GM19324 (cell line): ENCODE data around the gene EEF1AKMT4.

ENCODE experiments used
- ATAC-seq: cut with Tn5 transposase; IDR thresholded peaks from one replicate; pipeline ENCODE4 v1.9.1; 2021; ENCODE audit warnings: mild to moderate bottlenecking, moderate library complexity; ENCODE audit not compliant: unreplicated experiment, low FRiP score

Gene EEF1AKMT4

DNA sequence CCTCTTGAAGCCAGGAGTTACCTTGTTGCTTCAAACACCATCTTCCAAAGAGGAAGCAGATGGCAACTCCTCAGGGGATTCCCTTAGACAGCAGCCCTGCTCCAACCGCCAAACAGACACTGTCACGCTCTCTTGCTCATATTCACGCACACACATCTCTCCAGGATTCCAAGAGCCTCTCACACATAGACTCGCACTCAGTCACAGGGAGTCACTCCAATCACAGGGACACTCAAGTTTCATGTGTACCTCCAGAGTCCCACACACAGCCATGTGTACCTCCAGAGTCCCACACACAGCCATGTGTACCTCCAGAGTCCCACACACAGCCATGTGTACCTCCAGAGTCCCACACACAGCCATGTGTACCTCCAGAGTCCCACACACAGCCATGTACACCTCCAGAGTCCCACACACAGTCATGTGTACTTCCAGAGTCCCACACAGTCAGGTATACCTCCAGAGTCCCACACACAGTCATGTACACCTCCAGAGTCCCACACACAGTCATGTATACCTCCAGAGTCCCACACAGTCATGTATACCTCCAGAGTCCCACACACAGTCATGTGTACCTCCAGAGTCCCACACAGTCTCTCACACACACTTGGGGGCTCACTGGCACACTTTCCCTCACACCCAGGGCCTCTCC is 14.0 kb upstream of the EEF1AKMT4 start:
- ATAC-seq, result no peak

DNA sequence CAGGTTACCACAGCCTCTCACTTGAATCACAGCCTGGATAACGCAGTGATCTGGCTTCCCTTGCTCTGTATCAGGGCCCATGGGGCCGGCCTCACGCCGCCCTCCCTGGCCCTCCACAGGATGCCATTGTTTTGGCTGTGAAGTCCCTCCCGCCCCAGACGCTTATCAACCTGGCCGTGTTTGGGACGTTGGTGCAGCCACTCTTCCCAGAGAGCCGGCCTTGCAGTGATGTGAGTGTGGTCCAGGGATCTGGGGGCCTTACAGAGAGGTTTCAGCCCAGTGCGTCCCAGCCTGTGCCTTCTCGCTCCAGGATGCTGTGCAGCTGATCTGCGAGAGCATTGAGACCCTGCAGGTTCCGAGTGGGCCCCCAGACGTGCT is 13.4 kb upstream of the EEF1AKMT4 start:
- ATAC-seq, result no peak

DNA sequence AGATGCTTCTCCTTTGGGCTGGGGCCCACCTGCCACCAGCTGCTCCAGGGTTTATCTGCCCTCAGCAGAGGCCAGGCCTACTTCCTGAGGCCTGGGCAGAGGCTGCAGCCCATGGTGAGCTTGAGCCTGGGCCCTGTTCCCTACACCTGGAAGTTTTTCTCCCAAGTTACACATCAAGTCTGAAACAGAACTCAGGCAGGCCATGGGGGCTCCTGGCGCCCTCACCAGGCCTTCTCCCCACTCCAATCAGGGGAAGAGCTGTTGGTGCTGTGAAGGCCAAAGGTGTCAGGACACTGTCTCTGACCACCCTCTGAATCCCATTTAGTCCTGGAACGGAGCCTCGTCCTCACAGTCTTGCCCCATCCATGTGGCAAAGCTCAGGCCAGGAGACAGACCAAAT is 12.8 kb upstream of the EEF1AKMT4 start:
- no peak for ATAC-seq

GRCh38 chr3:184237211-184237610 is 12.3 kb upstream of the EEF1AKMT4 start:
- no peak for ATAC-seq

GRCh38 chr3:184237807-184238206 is 11.7 kb upstream of the EEF1AKMT4 start:
- no peak for ATAC-seq

DNA sequence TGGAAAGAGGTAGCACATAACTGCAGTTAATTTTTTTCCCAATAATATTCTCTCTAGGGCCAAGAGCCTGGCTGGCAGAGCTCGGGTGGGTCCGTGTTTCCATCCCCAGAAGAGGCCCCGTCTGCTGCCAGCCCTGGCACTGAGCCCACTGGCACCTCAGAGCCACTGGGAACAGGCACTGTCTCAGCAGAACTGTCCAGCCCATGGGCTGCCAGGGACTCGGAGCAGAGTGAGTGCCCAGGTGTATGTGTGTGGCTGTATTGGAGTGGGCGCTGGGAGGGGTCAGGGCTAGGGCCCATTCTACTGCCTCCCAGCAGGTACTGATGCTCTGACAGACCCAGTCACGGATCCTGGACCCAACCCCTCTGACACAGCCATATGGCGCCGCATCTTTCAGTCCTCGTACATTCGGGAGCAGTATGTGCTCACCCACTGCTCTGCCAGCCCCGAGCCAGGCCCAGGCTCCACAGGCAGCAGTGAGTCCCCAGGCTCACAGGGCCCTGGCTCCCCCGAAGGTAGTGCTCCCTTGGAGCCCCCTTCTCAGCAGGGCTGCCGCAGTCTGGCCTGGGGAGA is 11.1 kb upstream of the EEF1AKMT4 start:
- no peak for ATAC-seq

GRCh38 chr3:184239221-184239620 is 10.3 kb upstream of the EEF1AKMT4 start:
- no peak for ATAC-seq

DNA sequence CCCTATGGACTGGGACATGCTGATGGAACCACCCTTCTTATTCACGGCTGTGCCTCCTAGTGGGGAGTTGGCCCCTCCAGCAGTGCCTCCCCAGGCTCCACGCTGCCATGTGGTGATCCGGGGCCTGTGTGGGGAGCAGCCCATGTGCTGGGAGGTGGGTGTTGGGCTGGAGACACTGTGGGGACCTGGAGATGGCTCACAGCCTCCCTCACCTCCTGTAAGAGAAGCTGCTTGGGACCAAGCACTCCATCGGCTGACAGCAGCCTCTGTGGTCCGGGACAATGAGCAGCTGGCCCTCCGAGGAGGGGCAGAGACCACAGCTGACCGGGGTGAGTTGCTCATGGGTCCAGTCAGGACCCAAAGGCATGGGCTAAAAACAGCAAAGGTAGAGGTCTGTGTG is 9.8 kb upstream of the EEF1AKMT4 start:
- ATAC-seq, result no peak

- ATAC-seq, result no peak
These were observed 8.9 kb upstream of the EEF1AKMT4 start for GRCh38 chr3:184240384-184241140.

GRCh38 chr3:184241141-184241446 is 8.4 kb upstream of the EEF1AKMT4 start:
- no peak for ATAC-seq

- no peak for ATAC-seq
These were observed 7.8 kb upstream of the EEF1AKMT4 start for GRCh38 chr3:184241447-184242296.

DNA sequence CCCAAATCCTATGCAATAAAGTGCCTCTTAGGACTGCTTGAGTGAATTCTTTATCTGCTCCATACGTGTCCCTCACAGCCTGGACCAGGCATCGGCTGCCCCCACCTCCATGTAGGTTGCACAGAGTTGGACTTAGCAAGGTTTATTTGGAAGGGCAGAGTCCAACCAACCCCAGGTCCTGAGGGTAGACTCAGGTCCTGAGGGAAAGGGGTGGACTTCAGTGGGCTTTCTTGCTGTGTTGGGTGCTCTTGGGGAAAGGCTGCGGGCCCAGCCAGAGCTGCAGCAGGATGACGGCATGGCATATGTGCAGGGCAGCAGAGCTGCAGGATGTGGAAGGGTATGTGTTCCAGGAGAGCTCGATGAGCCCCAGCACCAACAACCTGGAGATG is 7.2 kb upstream of the EEF1AKMT4 start:
- ATAC-seq, result no peak

DNA sequence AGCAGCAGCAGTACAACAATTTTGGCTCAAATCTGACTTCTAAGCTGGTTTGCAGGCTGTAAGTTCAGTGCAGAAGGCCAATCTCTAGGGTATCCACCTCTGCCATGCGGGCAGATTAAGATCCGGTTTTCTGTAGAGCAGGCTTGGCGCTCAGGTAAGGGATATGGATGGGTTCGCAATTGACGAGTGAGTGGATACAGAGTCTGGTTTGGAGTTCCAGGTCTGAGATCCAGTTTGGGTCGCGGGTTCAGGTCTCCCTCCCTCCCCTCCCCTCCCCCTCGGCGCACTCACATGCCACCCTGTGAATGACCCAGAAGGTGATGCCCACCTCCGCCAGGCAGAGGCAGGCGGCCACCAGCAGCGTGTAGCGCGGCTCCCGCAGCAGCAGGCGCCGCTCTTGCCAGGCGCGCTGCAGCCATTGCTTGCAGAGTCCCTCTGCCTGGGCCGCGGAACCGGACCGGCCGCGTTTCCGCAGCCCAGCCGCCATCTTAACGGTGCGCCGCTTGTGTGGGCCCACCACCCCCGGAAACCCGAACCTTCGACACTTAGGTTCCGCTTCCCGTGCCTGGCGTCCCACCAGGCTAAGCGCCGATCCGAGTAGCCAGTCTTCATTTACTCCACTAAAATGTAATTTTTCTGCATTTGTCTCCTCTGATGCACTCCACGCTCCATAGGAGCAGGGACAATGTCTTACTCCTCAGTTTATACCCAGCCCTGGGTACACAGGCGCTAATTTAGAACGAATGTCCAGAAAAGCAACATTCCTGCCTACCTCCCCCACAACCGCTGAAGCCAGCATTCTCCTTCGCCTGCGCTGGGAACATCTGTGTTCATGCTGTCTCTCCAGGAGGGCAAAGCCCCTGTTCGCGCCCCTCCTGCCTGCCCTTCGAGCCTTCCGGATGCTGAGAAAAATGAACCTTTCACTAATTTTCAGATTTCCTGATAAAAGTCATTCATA is 739 bp upstream of the EEF1AKMT4 start, which contains the start of gene ALG3:
ALG3 (minus strand) TSS at position 509 of the 958 bp plus-strand sequence; CDS start at position 487, 22 bp downstream.
- ATAC-seq, result peak; percentile 66

DNA sequence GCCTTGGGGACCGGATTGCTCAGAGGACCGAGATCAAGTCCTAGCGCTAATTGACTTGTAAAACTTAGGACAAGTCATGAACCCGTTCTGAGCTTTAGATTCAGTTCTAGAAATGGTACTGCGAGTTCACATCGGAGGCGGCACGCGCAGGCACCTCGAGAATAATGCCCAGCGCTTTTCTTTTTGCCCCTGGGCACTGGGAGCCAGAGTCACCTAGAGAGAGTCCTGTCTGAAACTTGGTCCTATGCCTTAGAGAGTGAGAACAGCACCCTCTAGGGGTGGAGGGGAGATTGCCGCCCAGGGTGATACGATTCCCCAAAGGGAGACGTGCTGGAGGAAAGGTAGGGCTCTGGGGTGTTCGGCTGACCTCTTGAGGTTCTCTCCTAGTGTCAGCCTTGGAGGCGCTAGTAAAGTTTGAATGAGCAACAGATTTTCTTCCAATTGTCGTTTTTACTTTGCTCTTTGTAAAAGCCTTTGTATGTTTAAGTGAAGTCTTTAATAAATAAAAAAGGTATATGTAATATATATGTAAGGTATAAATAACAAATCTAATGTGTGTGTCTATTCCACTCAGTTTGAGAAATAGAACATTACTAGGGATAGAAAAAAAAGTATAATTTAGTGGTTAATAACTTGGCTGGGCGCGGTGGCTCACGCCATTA is 826 bp downstream of the EEF1AKMT4 start:
- peak; percentile 50 for ATAC-seq

DNA sequence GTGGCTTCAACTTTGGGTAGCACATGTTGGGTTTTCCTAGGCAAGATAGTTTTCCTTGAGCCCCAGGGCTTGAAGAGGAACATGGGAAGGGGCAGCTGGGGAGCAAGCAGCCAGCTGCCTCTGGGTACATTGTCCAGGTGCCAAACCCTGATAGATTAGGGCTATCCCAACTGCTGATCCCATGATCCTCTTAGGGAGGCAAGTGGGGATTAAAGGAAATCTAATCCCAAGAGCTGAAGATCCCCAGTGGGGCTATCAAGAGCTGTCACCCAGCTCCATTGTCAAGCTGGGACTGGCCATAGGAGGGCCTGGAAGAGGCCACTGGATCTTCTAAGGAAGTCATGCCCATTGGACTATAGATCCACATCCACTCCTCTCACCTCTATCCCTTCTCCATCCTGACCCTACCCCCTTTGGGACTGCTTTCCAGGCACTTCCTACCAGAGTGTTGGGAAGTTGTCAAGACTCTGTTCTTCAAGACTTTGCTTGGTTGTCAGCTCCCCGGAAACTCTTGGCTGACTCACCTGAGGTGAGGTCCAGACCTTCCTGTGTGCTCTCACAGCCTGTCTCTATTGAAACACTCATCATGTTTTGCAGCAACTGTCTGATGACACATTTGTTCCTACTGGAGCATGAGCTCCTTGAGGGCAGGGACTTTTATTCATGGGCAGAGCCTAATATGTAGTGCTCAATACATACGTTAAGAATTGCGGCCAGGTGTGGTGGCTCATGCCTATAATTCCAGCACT is 6.0 kb downstream of the EEF1AKMT4 start:
- ATAC-seq, result no peak

- no peak for ATAC-seq
These were observed 7.8 kb downstream of the EEF1AKMT4 start for GRCh38 chr3:184257083-184257915.

- ATAC-seq, result no peak
These were observed 9.5 kb downstream of the EEF1AKMT4 start for GRCh38 chr3:184258926-184259325.

DNA sequence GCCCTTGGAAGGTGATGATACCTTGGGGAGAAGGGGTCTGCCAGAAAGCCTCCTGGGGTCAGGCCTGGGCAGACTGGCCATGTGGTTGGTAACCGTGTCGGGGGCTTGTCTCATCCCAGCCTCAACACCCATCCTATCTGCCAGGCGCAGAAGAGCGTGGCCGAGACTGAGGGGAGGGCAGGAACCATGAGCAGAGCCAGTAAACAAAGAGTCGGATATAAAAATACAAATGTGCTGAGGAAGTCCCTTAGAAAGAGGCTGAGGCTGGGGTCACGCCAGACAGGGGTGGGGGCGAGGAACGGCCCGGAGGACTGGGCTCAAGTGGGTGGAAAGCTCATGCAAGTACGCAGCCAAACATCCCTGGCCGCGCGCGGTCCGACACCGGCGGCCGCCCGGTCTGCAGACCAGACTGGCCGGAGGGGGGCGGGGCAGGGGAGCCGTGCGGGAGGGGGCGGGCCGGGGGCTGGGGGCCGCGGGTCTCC is 10.0 kb downstream of the EEF1AKMT4 start:
- ATAC-seq, result no peak
